Hepatocyte (in vitro differentiated cells): ENCODE data around the gene ADAMTS2. TPM values are rescaled to one million over a fixed set of nuclear protein-coding genes. Genes with fewer than 3 reads are reported as not detected.
A peak's percentile ranks its signal among the peaks of the same experiment; 100 is the strongest.

Experiments used
- DNase-seq: peaks from one replicate; pipeline ENCODE4 v3.0.0-alpha.2; 2016; ENCODE audit warnings: low spot score
- H2AFZ ChIP-seq: fragments of 200-600 bp; sonication (generic); 2 replicates; pipeline ENCODE4 v1.6.0; 2016; ENCODE audit warnings: antibody characterized with exemption, mild to moderate bottlenecking
- H3K27ac ChIP-seq: fragments of 200-600 bp; sonication (generic); 2 replicates; pipeline ENCODE4 v1.5.1; 2016; ENCODE audit warnings: mild to moderate bottlenecking
- H3K27me3 ChIP-seq: fragments of 200-600 bp; sonication (generic); 2 replicates; pipeline ENCODE4 v1.6.1; 2016
- H3K36me3 ChIP-seq: fragments of 200-600 bp; sonication (generic); replicated peaks from 2 replicates; pipeline ENCODE4 v1.5.1; 2016; ENCODE audit warnings: low read depth; ENCODE audit not compliant: insufficient read depth
- H3K4me1 ChIP-seq: fragments of 200-600 bp; sonication (generic); 2 replicates; pipeline ENCODE4 v1.5.1; 2016; ENCODE audit warnings: mild to moderate bottlenecking, moderate library complexity; ENCODE audit not compliant: insufficient read depth
- H3K4me2 ChIP-seq: fragments of 200-600 bp; sonication (generic); 2 replicates; pipeline ENCODE4 v1.6.0; 2016
- H3K4me3 ChIP-seq: fragments of 200-600 bp; sonication (generic); 2 replicates; pipeline ENCODE4 v1.5.1; 2016; ENCODE audit warnings: mild to moderate bottlenecking
- H3K79me2 ChIP-seq: fragments of 200-600 bp; sonication (generic); 2 replicates; pipeline ENCODE4 v1.6.0; 2017; ENCODE audit warnings: mild to moderate bottlenecking
- H3K9me2 ChIP-seq: fragments of 200-600 bp; sonication (generic); replicated peaks from 2 replicates; pipeline ENCODE4 v1.6.0; 2017; ENCODE audit warnings: mild to moderate bottlenecking; ENCODE audit not compliant: insufficient read depth
- H3K9me3 ChIP-seq: fragments of 200-600 bp; sonication (generic); 2 replicates; pipeline ENCODE4 v1.5.1; 2016; ENCODE audit warnings: low read depth, mild to moderate bottlenecking
- H4K20me1 ChIP-seq: fragments of 200-600 bp; sonication (generic); 2 replicates; pipeline ENCODE4 v1.6.0; 2016; ENCODE audit warnings: mild to moderate bottlenecking; ENCODE audit not compliant: insufficient read depth, poor library complexity, severe bottlenecking
- EZH2 ChIP-seq: fragments of 200-600 bp; sonication (generic); IDR thresholded peaks from 2 replicates; pipeline ENCODE4 v1.6.1; 2016; ENCODE audit warnings: antibody characterized with exemption, mild to moderate bottlenecking, borderline replicate concordance
- EZH2phosphoT487 ChIP-seq: fragments of 200-600 bp; sonication (generic); IDR thresholded peaks from one replicate; pipeline ENCODE4 v1.6.1; 2018; ENCODE audit warnings: antibody characterized with exemption, mild to moderate bottlenecking, low read depth, moderate library complexity; ENCODE audit not compliant: unreplicated experiment, severe bottlenecking
- WGBS: methylation state at CpG from one replicate; pipeline ENCODE4 v1.1.6; 2016; ENCODE audit warnings: low lambda C conversion rate; ENCODE audit errors: missing lambda C conversion rate; 5-methylcytosine and 5-hydroxymethylcytosine counted together
- polyA plus RNA-seq: library from polyadenylated mRNA; unstranded; fragments of >200 nt; fragmentation: Nextera tagmentation; extraction: Ambion mirVana; gene quantifications from 2 replicates; pipeline ENCODE4 v1.2.1, GENCODE V29; 2016
- small RNA-seq: library from RNA; depleted of rRNA; stranded (forward); fragments of <200 nt; gene quantifications from one replicate; pipeline ENCODE3, GENCODE V24; 2014
- total RNA-seq: library from RNA; depleted of rRNA; stranded (reverse); fragments of >200 nt; gene quantifications from 2 replicates; pipeline ENCODE4 v1.2.3, GENCODE V29; 2014
- TF ChIP-seq, protein P1 (sequence below): fragments of 200-600 bp; sonication (generic); IDR thresholded peaks from 2 replicates; pipeline ENCODE4 v1.5.1; 2016; ENCODE audit warnings: antibody characterized with exemption, mild to moderate bottlenecking; ENCODE audit not compliant: poor library complexity

Gene ADAMTS2
- total and polyA plus RNA-seq, 2 experiments from 2014 or later, result 55.4 to 78.8 TPM

DNA sequence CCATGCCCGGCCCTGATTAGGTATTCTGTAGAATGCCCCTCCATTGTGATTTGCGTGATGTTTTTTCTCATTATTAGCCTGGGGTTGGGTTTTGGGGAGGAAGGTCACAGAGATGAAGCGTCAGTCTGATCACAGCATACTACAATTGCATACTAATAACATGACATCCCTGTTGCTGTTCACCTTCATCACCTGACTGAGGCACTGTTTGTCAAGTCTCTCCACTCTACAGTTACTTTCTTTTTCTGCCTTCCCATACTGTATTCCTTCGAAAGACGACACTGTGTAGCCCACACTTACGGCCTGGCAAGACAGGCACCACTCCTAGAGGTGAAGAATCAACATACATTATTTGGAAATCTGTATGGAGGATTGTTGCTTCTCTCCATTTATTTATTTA is 279.6 kb downstream of the ADAMTS2 start:
- Histone ChIP-seq H3K27ac (no peak overlapping the region), H3K9me3 (peaks cover 37% of the 10 kb centered on the region), H3K4me1 (no peaks in the 10 kb centered on the region), H3K4me3 (no peak overlapping the region), H4K20me1 (no peaks in the 10 kb centered on the region), H3K4me2 (no peak overlapping the region), H3K79me2 (peaks cover 20% of the 10 kb centered on the region), H2AFZ (no peak overlapping the region), H3K27me3 (no peaks in the 10 kb centered on the region), H3K9me2 (no peaks in the 10 kb centered on the region), H3K36me3 (peaks cover 8% of the 10 kb centered on the region)
- no peak for DNase-seq
- TF ChIP-seq, protein P1, sequence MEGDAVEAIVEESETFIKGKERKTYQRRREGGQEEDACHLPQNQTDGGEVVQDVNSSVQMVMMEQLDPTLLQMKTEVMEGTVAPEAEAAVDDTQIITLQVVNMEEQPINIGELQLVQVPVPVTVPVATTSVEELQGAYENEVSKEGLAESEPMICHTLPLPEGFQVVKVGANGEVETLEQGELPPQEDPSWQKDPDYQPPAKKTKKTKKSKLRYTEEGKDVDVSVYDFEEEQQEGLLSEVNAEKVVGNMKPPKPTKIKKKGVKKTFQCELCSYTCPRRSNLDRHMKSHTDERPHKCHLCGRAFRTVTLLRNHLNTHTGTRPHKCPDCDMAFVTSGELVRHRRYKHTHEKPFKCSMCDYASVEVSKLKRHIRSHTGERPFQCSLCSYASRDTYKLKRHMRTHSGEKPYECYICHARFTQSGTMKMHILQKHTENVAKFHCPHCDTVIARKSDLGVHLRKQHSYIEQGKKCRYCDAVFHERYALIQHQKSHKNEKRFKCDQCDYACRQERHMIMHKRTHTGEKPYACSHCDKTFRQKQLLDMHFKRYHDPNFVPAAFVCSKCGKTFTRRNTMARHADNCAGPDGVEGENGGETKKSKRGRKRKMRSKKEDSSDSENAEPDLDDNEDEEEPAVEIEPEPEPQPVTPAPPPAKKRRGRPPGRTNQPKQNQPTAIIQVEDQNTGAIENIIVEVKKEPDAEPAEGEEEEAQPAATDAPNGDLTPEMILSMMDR, result no peak
- no peak for TF ChIP-seq EZH2phosphoT487
- no peak for TF ChIP-seq EZH2
- WGBS, result 98% methylated on average over 6 of the region's 6 CpGs

DNA sequence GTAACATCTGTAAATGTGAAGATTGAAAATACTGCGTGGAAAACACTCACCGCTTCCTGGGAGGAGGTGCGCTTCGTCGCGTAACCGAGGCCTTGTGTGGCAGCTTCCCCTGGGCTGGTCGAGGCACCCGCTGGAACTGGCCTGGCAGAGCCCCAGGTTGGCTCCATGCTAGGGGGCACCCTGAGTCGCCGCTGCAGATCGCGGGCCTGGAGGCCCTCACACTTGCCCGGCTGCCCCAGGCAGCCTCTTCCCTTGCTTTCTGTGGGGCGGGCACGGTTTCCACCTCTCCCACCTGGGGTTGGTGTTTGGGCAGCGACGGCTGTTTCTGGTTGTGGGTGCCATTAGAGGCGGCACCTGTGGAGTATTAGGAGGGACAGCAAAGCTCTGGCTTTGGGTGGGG is 284.2 kb downstream of the ADAMTS2 start:
- H4K20me1 ChIP-seq, result no peaks in the 10 kb centered on the region
- H3K4me1 ChIP-seq, result no peaks in the 10 kb centered on the region
- TF ChIP-seq, protein P1, result no peak
- TF ChIP-seq EZH2phosphoT487 (no peak), EZH2 (no peak)
- WGBS, result 92% methylated on average over 19 of the region's 19 CpGs
- peak overlapping the region; percentile 94 for H2AFZ ChIP-seq
- H3K27ac ChIP-seq, result peak overlapping the region; percentile 70
- peaks cover 11% of the 10 kb centered on the region for H3K9me3 ChIP-seq
- H3K79me2 ChIP-seq, result peaks cover 15% of the 10 kb centered on the region
- no peaks in the 10 kb centered on the region for H3K27me3 ChIP-seq
- H3K4me3 ChIP-seq, result peak overlapping the region; percentile 68
- H3K9me2 ChIP-seq, result no peaks in the 10 kb centered on the region
- H3K36me3 ChIP-seq, result peaks cover 4% of the 10 kb centered on the region
- no peak for DNase-seq
- peak overlapping the region; percentile 81 for H3K4me2 ChIP-seq

Small RNA genes lying within 50 kb of the gene (small RNA-seq; reads per million reads assigned to genes)
- gene AC109479.2, result not detected

Other genes starting within 250 kb of the ADAMTS2 start
- 41.2 and 42.3 TPM in 2 replicates for gene RUFY1, start 205.1 kb upstream of the ADAMTS2 start, total RNA-seq
- 37.3 and 38.6 TPM in 2 replicates for gene RUFY1, start 205.1 kb upstream of the ADAMTS2 start, polyA plus RNA-seq